ENCODE data around the gene DHRS11.
A peak's percentile ranks its signal among the peaks of the same experiment; 100 is the strongest.

Gene DHRS11

GRCh38 chr17:36614081-36614480 is 22.4 kb downstream of the DHRS11 start:
- DNase-seq (ENCODE audit: low spot score), result no peak

- no peak for DNase-seq (ENCODE audit: low spot score)
Observed at GRCh38 chr17:36614933-36615332, 23.3 kb downstream of the DHRS11 start.

DNA sequence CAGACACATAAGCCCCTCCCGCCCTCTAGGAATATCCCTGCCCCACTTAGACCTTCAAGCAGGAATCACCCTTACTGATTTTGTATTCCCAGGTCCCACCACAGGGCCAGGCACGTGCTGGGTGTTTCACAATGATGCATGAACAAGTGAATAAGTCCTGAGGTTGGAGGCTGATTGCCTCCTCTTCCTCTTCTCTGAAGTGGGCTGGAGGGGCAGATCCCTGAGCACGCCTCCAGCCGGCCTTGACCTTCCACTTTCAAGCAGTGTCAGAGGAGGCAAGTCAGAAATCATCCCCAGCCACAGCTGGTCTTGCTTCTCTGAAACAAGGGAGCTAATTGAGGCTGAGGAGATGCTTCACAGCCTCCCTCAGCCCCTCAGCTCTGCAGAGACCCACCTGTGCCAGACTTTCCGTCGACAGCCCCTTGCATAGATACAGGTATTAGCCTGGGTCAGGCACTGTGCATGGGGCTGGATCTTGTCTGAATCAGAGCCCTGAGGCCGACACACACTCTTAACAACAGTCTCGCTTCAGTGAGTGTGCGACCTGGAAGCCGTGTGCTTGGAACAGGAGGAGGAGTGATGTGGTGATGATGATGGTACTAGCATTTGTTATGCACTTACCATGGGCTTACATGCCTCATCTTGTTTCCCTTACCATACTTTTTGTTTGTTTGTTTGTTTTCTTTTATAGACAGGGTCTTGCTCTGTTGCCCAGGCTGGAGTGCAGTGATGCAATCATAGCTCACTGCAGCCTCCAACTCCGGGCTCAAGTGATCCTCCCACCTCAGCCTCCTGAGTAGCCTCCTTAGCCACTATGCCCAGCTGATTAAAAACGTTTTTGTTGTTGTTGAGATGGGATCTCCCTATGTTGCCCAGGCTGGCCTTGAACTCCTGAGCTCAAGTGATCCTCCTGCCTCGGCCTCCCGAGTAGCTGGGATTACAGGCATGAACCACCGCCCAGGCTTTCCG is 24.7 kb downstream of the DHRS11 start:
- DNase-seq (ENCODE audit: low spot score), result no peak

DNA sequence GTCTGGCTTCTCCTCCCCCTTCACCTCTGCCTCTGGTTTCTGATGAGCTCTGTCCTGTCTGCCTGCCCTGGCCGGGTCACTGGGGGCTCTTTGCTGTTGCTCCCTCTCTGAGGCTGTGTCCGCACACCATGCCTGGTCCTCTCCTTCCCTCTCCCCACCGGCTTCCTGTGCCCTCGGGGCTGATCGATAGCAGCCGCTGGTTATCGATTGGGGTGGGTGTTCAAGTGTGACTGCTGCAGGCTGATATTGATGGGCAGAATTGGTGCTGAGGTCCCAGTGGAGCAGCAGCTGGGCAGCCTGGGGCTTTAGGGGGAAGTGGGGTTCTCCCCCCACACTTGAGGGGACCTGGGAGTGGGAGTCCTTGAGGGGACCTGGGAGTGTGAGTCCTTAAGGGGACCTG is 26.1 kb downstream of the DHRS11 start:
- DNase-seq (ENCODE audit: low spot score), result no peak

DNA sequence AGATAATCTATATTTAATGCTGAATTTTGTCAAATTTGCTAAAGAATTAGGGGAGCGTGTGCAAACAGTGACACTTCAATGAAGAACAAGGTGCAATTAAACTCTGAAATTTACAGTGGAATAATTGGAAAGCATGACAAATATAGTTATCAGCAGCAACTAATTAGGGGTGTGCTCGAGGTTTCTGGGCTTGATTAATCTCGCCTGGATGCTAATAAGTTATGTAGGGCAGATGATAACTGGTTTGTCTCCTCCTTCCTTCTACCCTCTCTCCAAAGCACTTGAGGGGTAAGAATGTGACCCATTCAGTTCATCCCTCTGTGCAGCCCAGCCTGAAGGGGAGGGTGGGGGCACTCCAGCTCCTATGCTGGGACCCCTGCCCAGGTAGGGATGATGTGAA is 31.6 kb downstream of the DHRS11 start:
- DNase-seq (ENCODE audit: low spot score), result no peak

DNA sequence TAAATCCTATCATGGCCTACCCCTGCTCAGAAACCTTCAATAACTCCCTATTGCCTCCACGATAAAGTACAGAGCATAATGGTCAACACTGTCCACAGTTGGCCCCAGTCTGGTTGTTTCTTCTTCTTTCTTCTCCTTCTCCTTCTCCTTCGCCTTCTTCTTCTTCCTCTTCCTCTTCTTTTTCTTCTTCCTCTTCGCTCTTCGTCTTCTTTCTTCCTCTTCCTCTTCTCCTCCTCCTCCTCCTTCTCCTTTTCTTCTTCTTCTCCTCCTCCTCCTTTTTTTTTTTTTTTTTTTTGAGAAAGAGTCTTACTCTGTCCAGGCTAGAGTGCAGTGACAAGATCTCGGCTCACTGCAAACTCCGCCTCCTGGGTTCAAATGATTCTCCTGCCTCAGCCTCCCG is 33.5 kb downstream of the DHRS11 start:
- no peak for DNase-seq (ENCODE audit: low spot score)

- DNase-seq (ENCODE audit: low spot score), result peak; percentile 54
Observed at GRCh38 chr17:36627101-36627500, 35.4 kb downstream of the DHRS11 start.

DNA sequence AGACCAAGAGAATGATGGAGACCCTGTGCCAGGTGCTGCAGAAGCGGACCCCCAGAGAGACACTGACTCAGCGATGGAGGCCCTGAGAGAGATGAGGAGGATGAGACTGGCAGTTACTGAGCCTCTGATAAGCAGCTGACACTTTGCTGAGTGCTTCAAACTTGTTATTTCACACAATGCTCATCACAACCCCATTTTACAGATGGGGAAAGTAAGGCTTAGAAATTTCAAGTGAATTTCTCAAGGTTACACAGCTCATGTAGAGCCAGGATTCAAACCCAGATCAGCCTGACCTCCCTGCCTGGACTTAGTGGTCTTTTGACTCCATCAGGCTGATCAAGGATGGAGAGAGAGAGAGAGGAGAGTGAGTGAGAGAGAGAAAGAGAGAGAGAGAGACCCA is 36.9 kb downstream of the DHRS11 start:
- DNase-seq (ENCODE audit: low spot score), result no peak

DNA sequence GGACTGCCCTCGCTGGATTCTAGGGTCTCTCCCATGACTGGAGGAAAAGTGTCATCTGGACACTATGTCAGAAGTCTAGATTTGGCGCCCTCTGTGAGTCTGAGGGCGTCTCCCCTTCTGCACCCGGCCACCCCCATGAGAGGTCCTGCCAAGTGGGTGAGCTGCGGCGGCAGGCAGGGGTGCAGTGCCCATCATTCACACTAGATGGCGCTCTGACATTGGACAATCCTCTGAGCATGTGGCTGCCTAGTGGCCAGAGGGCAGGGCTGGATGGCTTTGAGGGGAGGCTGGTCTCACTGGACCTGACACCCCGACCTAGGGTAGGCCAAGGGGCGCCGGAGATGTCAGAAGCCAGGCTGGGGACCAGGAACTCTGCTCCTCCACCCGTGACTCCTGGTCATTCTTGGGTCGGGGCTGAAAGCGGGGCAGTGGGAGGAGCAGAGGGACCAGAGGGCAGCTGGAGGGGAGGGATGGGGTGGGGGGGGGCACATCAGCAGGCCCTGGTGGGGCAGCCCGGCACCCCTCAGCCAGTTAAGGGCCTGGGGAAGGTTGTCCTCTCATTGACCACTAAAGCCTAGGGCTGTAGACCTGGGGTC is 37.7 kb downstream of the DHRS11 start:
- DNase-seq (ENCODE audit: low spot score), result peak; percentile 91

- no peak for DNase-seq (ENCODE audit: low spot score)
Observed at GRCh38 chr17:36629970-36630502, 38.4 kb downstream of the DHRS11 start.

- DNase-seq (ENCODE audit: low spot score), result no peak
Observed at GRCh38 chr17:36631022-36631421, 39.3 kb downstream of the DHRS11 start.

- DNase-seq (ENCODE audit: low spot score), result peak; percentile 52
Observed at GRCh38 chr17:36632916-36633771, 41.5 kb downstream of the DHRS11 start.

DNA sequence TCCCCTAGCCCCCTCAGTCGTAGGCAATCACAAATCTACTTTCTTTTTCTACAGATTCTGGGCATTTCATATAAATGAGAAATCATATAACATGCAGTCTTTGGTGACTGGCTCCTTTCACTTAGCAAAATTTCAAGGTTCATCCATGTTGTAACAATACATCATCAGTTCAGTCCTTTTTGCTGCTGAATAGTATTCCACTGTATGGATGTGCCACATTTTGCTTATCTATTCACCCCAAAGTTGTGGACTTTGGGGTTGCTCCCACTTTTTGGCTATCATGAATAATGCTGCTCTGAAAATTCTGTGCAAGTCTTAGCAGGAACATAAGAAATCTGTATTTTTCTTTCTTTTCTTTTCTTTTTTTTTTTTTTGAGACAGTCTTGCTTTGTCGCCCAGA is 48.7 kb downstream of the DHRS11 start:
- no peak for DNase-seq (ENCODE audit: low spot score)

GRCh38 chr17:36640836-36641235 is 49.2 kb downstream of the DHRS11 start:
- DNase-seq (ENCODE audit: low spot score), result no peak

DNA sequence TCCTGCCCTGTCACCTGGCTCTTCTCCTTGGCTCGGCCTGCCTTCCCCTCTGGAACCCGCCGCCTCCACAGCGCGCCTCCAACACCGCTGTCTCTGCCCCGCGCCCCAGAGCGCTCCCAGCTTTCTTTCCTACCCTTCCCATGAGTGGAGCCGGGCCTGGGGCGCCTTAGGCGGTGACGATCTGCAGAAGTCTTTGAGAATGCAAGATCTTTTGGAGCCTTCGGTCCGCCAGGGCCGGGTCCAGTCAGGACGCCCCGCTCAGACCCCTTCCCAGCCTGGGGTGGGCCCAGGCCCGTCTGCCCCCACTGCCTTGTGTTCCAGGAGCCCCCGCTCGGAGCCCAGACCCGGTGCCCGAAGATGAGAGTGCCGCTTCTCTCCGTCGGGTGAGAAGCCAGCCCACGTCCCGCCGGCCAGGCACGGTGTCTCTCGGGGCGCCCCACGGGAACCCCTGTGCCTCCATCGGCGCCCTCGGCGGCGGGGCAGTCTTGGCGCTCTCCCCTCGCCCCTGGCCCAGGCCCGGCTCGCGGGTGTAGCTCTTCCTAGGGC is 49.7 kb downstream of the DHRS11 start:
- DNase-seq (ENCODE audit: low spot score), result peak; percentile 52

- peak; percentile 70 for DNase-seq (ENCODE audit: low spot score)
Observed at GRCh38 chr17:36641877-36642845, 50.5 kb downstream of the DHRS11 start.

DNA sequence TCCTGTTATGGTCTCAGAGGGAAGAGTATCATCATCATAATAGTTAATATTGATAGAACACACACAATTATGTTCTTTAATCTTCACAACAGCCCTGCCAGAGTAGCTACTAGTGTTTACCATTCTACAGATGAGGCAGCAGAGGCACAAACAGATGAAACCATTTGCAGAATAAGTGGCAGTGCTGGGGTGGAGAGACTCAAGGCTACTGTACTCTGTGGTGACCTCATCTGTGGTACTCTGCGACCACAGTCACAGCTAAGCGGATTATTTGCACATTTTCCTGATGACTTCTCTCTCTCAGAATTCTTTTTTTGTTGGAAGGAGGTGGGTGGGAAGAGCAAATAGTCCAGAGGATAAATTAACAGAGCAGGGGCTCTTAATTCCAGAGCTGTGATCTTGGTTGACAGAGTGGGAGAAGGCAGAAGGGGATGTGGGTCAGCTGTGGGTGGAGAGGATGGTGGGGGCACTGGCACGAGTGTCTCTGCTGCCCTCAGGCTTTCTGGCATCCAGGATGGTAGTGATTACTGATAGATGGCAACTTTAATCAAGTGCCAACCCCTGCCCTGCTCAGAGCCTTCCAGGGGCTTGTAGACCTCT is 51.5 kb downstream of the DHRS11 start:
- no peak for DNase-seq (ENCODE audit: low spot score)

GRCh38 chr17:36645422-36645821 is 53.7 kb downstream of the DHRS11 start:
- no peak for DNase-seq (ENCODE audit: low spot score)

DNA sequence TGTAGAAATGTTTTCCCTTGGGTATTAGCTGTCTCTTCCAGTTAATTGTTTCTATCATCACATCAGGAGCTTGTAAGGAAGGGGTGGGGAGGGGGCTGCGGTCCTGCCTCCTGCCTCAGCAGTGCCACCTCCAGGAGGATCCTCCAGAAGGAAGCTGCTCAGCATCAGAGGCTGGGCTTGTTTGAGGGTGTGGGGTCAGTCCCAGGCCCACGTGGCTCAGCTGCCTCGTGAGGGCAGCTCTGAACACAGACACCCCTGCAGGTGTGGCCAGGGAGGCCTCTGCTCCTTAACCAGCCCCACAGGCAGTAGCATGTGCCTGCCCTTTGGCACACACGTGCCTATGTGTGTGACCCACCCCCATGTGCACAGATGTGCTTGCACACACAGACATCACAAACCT is 56.0 kb downstream of the DHRS11 start:
- peak; percentile 68 for DNase-seq (ENCODE audit: low spot score)

DNA sequence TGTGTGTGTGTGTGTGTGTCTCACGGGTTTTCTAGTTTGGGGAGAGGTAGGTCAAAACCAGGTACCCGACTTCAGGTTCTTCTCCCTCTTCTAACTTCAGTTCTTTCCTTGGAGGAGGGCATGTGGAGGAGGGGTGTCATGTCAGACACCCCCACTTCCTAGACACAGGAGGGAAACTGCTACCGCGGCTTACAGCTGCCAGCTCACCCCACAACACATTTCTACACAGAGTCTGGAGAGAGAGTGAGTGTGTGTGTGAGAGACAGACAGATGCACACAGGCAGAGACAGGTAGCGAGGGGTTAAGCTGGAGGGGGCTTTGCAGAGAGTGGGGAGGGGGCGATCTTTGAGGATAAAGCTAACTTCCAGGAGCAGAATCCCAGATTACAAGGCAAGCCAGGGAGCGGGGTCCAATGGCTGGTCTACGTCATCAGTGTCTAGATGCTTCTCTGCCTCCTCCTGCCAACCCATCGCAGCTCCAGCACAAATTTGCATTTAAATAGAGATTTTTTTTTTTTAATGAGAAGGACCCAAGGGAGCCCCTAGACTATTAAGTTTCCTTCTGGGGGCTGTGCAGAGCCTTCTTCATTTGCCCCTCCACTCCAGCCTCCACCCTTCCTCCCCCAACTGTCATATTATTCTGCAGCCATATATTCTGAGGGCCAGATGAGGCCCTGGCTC is 58.6 kb downstream of the DHRS11 start:
- no peak for DNase-seq (ENCODE audit: low spot score)

Data from iPS-NIHi11 (cell line).